ENCODE data around the gene CYB5RL.

GRCh38 chr1:54171606-54172005 is 28.2 kb downstream of the CYB5RL start:
- TF ChIP-seq EZH2 (IDR thresholded peaks at IDR 0.05; ENCODE audit: borderline replicate concordance) (no peak), EZH2phosphoT487 (IDR thresholded peaks at IDR 0.05; ENCODE audit: low read depth, severe bottlenecking, unreplicated experiment) (no peak)
- TF ChIP-seq, protein P1, sequence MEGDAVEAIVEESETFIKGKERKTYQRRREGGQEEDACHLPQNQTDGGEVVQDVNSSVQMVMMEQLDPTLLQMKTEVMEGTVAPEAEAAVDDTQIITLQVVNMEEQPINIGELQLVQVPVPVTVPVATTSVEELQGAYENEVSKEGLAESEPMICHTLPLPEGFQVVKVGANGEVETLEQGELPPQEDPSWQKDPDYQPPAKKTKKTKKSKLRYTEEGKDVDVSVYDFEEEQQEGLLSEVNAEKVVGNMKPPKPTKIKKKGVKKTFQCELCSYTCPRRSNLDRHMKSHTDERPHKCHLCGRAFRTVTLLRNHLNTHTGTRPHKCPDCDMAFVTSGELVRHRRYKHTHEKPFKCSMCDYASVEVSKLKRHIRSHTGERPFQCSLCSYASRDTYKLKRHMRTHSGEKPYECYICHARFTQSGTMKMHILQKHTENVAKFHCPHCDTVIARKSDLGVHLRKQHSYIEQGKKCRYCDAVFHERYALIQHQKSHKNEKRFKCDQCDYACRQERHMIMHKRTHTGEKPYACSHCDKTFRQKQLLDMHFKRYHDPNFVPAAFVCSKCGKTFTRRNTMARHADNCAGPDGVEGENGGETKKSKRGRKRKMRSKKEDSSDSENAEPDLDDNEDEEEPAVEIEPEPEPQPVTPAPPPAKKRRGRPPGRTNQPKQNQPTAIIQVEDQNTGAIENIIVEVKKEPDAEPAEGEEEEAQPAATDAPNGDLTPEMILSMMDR (IDR thresholded peaks at IDR 0.05; ENCODE audit: poor library complexity) = no peak
